Measurements from ENCODE around the gene SLC22A5. TPM values are rescaled to one million over a fixed set of nuclear protein-coding genes. Genes with fewer than 3 reads are reported as not detected.

SLC22A5 gene
- total RNA-seq, 2 donors from 2014 or later: 7.4 to 9.6 TPM

DNA sequence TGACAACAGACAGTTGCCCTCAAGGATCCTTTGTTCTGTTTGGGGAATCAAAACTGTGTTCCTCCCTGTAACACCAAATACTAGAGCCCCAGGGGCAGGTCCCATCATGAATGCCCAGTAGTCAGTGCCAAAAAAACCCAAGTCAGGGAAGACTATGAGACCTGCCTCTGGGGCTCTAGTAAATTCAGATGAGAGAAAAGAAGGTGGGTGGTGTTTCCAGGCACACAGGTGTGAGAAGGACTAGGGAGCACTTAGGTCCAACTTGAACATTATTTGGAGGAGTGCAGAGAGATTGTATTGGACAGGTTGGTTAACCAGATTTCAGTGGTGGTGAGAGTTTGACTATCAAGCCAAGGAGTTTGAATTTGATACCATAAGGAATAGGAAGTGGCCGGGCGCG lies 52.0 kb downstream of the SLC22A5 start:
- intact Hi-C loops (cut with DNase I): loop anchor here in 1 of 2 donors (5.0 to 10.0 kb wide), 2 partner anchors 73 to 126 kb away; partner anchors contain the start of gene IRF1
- no peak for DNase-seq (ENCODE audit: low spot score)

DNA sequence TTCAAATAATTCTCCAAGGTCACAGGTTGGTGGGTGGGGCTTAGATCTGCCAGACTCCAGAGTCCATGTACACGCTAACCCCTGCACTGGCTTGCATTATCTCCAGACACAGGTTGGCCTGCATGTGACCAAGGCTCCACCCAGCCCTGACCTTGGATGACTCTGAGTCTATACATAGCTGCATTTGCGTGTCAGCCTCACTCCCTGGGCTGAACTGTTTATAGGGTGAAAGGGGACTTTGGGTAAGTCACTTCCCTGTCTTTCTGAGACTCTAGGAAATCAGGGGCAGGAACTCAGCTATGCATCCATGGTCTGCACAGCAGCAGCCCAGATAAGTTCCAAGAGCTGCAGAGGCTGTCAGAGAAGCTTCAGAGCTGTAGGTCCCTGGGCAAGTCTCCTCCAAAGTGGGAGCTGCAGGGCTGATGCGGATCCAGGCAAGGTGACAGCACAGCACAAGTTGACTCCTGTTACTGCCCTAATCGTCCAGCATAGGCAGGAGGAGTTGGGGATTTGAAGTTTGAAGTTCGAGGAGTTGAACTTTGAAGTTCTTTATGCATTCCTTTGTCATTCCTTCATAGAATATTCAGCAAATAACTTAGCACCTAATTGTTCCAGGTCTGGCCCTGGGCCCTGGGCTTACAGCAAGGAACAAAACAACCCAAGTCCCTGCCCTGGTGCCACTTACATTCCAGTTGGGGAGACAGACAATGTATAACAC lies 53.4 kb downstream of the SLC22A5 start:
- intact Hi-C loops (cut with DNase I): loop anchor here in 1 of 2 donors (5.0 to 10.0 kb wide), 2 partner anchors 72 to 124 kb away; partner anchors contain the start of gene IRF1
- no peak for DNase-seq (ENCODE audit: low spot score)

DNA sequence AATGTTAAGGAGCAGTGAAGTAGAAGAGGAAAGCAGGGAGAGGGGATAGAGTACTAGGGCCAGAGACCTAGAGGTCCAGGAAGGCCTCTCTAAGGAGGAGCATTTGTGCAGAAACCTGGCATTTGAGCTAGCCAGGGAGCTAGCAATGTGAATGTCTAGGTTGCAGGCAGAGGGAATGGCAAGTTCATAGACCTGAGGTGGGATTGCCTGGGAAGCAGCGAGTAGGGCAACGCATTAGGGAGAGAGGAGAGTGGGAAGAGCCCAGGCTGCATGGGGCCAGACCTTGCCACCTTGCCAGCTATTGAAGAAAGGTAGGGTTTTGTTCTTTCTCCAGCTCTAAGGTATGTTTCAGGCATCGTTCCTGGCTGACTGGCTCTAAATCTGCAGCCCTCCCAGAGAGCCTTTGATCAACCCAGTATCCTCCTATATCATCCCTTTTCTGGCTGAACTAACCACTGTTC lies 54.0 kb downstream of the SLC22A5 start:
- no peak for DNase-seq (ENCODE audit: low spot score)

GRCh38 chr5:132424167-132424880 lies 54.8 kb downstream of the SLC22A5 start:
- intact Hi-C loops (cut with DNase I): loop anchor here in 1 of 2 donors (5.0 to 10.0 kb wide), 2 partner anchors 70 to 123 kb away; partner anchors contain the start of gene IRF1
- no peak for DNase-seq (ENCODE audit: low spot score)

More for the DNA sequence above, 54.0 kb downstream of the SLC22A5 start:
- intact Hi-C loops (cut with DNase I): loop anchor here in 1 of 2 donors (5.0 to 10.0 kb wide), 2 partner anchors 71 to 124 kb away; partner anchors contain the start of gene IRF1

- intact Hi-C loops (cut with DNase I): loop anchor here in 1 of 2 donors (10.0 kb wide), 1 partner anchor 70 kb away; the partner anchor contains the start of gene IRF1
These were observed 55.8 kb downstream of the SLC22A5 start for GRCh38 chr5:132425009-132425937.

DNA sequence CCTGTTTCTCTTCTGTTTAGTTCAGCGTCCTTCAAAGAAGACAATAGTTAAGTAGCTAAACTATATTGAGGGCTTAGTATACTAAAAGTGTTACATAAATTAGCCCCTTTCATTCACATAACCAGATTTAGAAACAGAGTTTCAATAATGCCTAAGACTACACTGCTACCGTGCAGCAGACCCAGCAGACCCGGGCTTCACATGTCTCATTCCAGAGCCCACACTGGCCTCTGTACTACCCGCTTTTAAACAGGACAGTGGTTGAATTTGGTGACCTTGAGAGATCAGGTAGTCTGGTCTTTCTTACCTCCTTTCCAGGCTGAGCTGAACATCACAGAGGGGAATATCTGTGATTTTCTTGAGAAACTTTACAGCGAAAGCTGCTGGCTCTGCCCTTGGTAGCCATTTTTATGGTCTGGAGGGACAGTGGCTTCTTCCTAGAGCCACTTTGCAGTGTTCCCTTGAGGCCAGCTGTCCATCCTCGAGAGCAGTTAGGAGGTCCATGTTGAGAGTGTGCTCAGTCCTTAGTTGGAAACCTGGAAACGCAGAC lies 56.5 kb downstream of the SLC22A5 start:
- intact Hi-C loops (cut with DNase I): loop anchor here in 1 of 2 donors (10.0 kb wide), 1 partner anchor 69 kb away; the partner anchor contains the start of gene IRF1
- DNase-seq (ENCODE audit: low spot score): no peak

More at GRCh38 chr5:132425009-132425937, 55.8 kb downstream of the SLC22A5 start:
- no peak for DNase-seq (ENCODE audit: low spot score)

- intact Hi-C loops (cut with DNase I): loop anchor here in 1 of 2 donors (10.0 kb wide), 1 partner anchor 68 kb away; the partner anchor contains the start of gene IRF1
- DNase-seq (ENCODE audit: low spot score): peak; percentile 94
These were observed 57.1 kb downstream of the SLC22A5 start for GRCh38 chr5:132426525-132427138.

GRCh38 chr5:132427281-132428146 lies 58.0 kb downstream of the SLC22A5 start:
- DNase-seq (ENCODE audit: low spot score): no peak
- intact Hi-C loops (cut with DNase I): loop anchor here in 1 of 2 donors (10.0 kb wide), 1 partner anchor 67 kb away; the partner anchor contains the start of gene IRF1

DNA sequence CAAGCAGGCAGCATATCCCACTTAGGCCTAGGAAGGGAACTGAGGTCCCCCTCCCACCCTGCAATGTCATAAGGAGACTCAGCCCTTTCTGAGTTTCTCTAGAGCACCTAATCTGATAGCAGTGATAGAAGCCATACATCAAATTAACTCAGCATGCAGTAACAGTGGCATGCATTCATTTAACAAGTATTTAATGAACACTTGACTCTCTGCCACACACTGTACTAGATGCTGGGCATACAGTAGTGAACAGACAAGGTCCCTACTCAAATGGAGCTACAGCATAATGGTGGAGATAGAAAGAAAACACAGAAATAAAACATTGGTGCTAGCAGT lies 58.6 kb downstream of the SLC22A5 start:
- intact Hi-C loops (cut with DNase I): loop anchor here in 1 of 2 donors (10.0 kb wide), 1 partner anchor 67 kb away; the partner anchor contains the start of gene IRF1
- DNase-seq (ENCODE audit: low spot score): no peak

- intact Hi-C loops (cut with DNase I): loop anchor here in 1 of 2 donors (10.0 kb wide), 1 partner anchor 66 kb away; the partner anchor contains the start of gene IRF1
- DNase-seq (ENCODE audit: low spot score): no peak
These were observed 59.3 kb downstream of the SLC22A5 start for GRCh38 chr5:132428484-132429462.

DNA sequence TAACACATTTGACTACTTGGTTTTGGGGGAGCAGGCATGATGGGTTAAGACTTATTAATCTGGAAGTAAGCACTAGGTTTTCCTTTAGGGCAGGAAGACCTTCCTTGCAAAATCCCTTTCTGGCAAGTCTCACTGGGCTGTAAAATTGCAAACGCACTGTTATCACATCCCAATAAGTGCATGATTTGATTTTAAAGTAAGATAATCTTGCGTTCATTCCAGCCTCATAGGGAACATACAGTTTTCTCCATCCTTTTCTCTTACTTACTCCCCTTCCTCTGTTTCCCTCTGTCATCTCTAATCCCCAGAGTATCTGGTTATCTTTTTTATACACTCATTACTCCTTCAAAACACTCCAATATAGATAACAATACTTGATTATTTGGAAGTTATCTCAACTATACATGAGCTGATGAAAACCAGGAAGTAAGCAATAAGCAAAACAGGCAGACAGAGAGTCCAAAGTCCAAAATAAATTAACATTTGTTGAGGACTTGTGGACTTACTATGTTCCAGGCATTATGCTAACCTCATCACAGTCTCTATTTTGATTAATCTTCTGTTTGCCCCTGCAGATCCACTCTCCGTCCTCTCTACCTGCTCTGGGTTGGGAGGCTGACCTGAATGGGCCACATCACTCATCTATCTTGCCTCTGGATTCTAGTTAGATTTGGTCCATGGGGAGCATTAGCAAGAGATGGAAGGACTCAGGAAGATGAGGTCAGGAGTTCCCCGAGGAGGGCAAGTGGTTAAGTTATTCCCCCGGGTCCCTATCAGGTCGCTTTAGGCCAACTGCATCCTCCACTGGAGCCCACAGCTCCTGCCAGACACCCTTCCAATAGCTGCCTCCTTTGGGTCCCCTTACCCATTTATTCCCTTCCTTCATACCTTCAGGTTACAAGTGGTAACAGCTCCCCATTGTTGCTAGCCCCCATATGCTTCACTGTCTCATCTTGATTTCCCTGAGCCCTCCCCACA lies 60.2 kb downstream of the SLC22A5 start:
- no peak for DNase-seq (ENCODE audit: low spot score)
- intact Hi-C loops (cut with DNase I): loop anchor here in 1 of 2 donors (10.0 kb wide), 1 partner anchor 65 kb away; the partner anchor contains the start of gene IRF1

- DNase-seq (ENCODE audit: low spot score): no peak
- intact Hi-C loops (cut with DNase I): no loop called here
These were observed 61.2 kb downstream of the SLC22A5 start for GRCh38 chr5:132430746-132431145.

DNA sequence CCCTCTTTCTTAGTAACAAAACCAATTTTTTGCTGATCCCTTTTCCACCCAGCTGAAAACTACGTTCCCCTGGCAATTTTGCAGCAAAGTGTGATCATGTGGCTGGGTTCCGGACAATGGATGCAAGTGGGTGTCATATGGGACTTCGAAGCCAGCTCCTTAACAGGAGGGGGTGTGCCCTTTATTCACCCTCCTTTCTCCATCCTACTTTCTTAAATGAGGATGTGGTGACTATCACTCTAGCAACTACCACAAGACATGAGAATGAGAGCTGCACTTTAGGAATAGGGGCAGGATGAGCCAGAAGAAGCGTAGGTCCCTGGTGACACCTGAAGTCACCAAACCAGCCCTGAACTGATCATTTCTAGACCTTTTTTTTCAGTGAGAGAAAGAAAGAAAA lies 62.1 kb downstream of the SLC22A5 start:
- intact Hi-C loops (cut with DNase I): no loop called here
- no peak for DNase-seq (ENCODE audit: low spot score)

DNA sequence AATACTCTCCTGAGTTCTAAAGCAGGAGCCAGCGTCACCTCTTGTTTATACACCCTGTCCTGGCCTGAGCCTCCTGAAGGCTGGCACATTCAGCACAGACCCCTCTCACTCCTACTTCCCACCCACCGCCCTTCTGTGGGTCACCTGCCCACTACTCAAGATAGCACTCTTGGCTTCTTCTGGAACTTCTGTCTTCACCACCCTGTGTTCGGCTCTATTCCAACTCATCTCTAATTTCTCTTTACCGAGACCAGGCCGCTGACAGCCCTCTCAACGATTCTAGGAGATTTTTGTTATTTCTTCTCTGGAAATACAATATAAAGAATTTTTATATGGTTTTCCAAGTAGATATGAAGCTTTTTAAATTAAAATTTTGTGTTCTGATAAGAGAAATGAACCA lies 63.6 kb downstream of the SLC22A5 start:
- DNase-seq (ENCODE audit: low spot score): no peak
- intact Hi-C loops (cut with DNase I): no loop called here

All from posterior vena cava (tissue), 2 donors.